Activated CD4-positive, alpha-beta T cell treated with anti-CD3 and anti-CD28 coated beads, Interleukin-2, Interleukin-6, amounts not matched to agents 100 ng/mL and 50 ng/mL, durations not matched to agents 16 hours and 8 hours (primary cell): Measurements from ENCODE around the gene CAPN2.
"Not testable (repeated sequence)": the region's sequence is repeated elsewhere in the genome, so short reads cannot be mapped to it uniquely, and the experiment has no call there.

Source experiments
- DNase-seq: peaks from one replicate; pipeline ENCODE4 v3.0.0-alpha.2; 2020

The CAPN2 gene

DNA sequence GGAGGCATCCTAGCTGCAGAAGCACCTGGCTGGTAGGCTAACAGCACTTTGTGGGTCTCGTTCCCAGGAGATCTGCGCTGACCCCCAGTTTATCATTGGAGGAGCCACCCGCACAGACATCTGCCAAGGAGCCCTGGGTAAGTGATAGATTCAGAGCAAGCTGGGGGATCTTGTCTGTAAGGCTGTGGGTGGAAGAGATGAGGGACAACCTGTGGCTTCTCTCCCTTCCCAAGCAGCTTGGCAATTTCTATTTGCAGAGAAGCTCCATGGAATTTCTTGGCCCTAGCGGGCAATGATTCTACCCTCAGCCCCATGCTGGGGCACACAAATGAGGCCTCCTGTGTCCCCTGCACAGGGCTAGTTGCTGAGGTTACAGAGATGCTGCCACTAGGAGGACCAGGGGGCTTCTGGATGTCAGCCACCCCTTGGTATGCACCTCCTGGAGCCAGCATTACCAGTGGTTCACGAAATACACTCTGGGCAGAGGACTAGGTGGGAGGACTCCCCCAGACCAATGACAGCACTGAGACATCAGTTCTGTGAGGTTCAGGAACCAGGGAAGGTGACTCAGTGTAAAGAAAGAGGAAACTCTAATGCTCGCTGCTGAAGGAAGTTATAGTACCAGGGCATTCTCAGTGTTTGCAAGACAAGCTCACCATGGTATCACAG, 5.5 kb downstream of the CAPN2 start:
- DNase-seq, result peak; percentile 51

- no peak for DNase-seq
Observed at GRCh38 chr1:223718850-223719249, 6.5 kb downstream of the CAPN2 start.

- DNase-seq, result no peak
Observed at GRCh38 chr1:223720971-223721591, 8.7 kb downstream of the CAPN2 start.

GRCh38 chr1:223721658-223722607, 9.6 kb downstream of the CAPN2 start:
- DNase-seq, result no peak

DNA sequence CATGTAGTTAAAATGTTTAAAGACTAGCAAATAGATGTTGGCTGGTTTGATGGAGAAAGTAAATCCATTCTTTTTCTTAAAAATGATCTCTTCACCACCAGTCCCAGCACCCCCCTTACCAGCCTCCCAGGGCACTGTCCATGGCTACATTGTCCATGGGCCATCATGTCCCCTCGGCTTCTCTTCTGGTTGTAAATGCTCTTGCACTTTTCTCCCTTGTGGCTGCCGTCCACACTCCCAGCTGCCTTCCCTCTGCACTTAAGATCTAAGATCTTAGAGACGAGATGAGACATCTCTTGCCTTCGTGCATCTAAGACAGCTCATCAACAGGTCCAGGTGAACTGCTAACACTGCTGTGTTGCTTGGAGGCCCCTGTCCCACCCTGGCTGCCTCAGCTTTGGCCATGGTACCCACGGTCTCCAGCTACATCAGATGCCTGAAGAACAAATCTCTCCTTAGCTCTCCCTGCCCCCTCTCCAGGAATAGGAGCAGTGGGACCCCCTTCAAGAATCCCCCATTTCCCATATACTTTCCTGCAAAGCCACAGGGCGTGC, 11.1 kb downstream of the CAPN2 start:
- no peak for DNase-seq

- DNase-seq, result no peak
Observed at GRCh38 chr1:223724376-223724775, 12.0 kb downstream of the CAPN2 start.

- DNase-seq, result no peak
Observed at GRCh38 chr1:223725578-223725977, 13.2 kb downstream of the CAPN2 start.

DNA sequence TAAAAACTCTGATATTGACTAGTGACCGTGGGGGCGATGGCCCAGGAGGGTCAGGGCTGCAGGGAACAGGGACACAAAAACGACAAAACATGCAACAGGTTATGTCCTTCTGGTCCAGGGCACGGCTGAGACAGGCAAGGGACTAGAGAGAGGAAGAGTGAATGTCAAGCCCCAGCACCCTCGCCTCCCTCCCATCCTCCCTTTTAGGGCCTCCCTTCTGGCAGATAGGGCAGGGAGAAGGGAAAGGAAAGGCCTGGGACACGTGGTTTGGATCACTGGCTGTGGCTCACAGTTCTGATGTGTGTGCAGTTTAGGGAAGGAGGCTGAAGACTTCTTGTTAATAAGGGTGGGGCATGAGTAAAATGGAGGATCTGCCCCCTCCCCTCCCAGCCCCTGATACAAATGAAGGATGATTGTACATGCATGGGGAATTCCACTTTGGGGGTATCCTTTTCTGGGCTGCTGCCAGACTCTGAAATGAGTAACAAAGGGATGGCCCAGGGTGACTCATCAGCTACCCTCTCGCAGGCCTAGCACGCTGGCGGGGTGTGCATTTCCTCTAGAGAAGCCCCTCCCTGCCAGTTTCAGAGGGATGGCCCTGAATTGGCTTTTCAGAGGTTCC, 14.2 kb downstream of the CAPN2 start:
- DNase-seq, result peak; percentile 95

- DNase-seq, result no peak
Observed at GRCh38 chr1:223727541-223727940, 15.2 kb downstream of the CAPN2 start.

DNA sequence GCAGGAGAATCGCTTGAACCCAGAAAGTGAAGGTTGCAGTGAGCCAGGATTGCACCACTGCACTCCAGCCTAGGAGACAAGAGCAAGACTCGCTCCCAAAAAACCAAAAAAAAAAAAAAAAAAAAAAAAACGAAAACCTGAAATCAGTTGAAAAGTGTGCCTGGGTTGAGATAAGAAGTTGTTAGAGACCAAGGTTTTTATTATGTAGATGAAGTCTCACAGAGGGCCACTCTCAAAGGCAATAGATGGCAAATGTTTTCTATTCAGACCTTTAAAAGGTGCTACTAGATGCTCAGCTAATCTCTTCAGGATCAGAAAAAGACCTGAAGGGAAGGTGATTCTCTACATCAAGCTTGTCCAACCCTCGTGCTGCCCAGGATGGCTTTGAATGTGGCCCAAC, 17.6 kb downstream of the CAPN2 start:
- DNase-seq, result no peak

- DNase-seq, result no peak
Observed at GRCh38 chr1:223730479-223731132, 18.3 kb downstream of the CAPN2 start.

GRCh38 chr1:223731133-223731770, 18.9 kb downstream of the CAPN2 start:
- no peak for DNase-seq

- no peak for DNase-seq
Observed at GRCh38 chr1:223732993-223733798, 20.9 kb downstream of the CAPN2 start.

- DNase-seq, result no peak
Observed at GRCh38 chr1:223733898-223734852, 21.8 kb downstream of the CAPN2 start.

GRCh38 chr1:223736638-223737037, 24.3 kb downstream of the CAPN2 start:
- not testable (repeated sequence) for DNase-seq

DNA sequence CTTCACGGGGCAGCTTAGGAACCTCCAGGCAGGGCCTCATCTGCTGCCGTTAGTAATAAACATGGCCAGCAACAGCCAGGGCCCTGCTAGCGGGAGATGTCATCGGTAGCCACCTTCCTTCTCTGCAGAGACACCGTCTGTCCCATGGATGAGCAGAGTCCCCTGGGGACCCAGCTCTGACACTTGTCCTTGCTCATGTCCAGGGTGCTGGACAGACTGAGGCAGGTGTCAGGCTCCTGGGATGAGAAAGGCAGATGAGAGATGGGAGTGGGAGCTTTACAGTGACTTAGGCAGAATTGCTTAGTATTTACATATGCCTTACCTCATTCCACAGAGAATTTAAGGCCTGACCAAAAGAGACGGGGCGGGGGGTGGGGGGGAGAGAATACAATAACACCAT, 25.0 kb downstream of the CAPN2 start:
- DNase-seq, result no peak

DNA sequence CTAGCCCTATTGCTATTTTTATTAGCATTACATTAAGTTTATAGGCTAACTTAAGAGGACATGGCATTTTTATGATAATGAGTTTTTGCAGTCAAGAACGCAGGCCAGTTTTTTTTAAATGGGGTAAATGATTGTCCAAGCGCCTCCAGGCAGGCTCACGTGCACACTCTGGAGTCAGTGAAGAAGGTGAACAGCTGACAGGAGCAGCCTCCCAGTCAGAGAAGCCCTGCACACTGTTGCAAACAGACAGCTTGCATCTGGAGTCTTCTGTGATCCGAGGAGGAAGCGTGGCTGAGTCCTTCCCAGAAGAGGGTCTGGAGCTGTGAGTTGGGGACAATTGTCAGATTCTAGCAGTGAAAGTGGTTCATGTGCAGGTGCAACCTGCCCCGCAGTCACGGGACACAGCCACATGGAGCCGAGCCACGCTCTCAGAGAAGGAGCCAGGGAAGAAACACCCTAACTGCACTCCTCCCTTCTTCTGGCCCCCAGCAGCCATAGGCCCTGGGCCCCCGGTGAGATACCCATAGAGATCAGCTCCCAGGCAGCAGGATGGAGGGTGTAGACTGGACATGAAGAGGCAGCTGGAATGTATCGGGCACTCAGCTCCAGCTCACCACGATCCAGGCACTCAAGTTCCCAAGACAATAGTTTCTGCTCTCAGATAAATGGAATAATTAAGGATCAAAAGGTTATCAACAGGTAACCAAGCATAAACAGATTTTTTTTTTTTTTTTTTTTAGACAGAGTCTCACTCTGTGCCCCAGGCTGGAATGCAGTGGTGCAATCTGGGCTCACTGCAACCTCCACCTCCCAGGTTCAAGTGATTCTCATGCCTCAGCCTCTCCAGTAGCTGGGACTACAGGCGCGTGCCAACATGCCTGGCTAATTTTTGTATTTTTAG, 26.4 kb downstream of the CAPN2 start:
- no peak for DNase-seq

DNA sequence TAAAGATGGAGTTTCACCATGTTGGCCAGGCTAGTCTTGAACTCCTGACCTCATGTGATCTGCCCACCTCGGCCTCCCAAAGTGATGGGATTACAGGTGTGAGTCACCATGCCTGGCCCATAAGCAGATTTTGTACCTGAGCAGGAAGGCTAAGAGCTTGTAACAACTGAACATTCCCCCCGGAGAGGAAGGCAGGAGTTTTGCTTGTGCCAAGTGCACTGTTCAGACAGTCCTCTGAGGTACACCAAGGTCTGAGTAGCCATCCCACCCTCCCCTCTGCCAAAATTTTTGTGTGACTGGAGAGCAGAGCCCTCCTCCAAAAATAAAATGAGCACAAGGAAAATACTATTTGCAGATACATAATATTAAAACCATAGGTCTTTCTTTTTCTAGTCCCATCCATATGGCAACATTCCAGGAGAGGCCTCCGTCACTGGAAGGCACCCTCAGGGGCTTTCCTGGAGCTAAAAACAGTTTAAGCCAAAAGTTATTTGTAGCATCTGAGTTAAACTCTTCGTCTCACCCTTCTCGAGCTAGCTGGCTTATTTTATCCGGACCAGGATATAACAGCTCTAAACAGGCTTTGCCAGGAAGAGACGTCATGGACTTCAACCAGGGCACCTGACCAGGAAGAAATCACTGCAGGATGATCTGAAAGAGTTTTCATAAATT, 27.2 kb downstream of the CAPN2 start:
- no peak for DNase-seq
